HG03575 (cell line): ENCODE measurements around the gene EFCC1.

ENCODE experiments used
- ATAC-seq: cut with Tn5 transposase; IDR thresholded peaks from one replicate; pipeline ENCODE4 v1.9.1; 2021; ENCODE audit not compliant: unreplicated experiment, insufficient number of reproducible peaks, low FRiP score; ENCODE audit errors: extremely low read depth

Gene EFCC1

DNA sequence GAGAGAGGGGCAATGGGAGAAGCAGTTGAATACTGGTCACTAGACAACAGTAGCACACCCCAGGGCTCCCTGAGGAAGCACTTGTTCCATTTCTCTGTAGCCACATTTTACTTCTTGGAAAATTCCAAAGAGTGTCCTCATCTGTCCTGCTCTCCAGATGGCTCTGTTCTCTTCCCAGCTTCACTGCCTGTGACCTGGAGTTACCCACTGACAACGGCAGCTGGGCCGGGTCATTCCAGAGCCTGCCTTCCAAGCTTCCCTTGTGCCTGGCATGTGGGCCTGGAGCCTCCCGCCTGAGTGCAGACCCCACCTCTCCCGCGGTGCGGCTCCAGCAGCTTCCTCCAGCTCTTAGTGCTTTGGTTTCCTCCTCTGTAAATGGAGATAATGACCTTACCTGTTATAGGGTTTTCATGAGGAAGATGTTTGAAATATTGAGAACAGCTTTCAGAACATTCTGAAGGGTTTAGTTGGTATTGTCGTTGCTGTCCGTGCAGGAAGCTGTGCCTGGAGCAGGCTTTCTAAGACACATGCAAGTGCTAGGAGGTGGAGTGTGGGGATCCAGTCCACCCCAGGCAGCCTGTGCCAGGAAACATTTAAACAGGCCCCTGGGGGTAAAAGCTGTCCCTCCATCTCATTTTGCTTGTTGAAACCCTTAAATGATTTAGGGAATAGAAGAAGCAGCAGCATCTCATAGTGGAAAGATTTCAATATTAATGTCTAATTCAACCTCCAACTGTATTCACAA is 24.8 kb downstream of the EFCC1 start:
- no peak for ATAC-seq

DNA sequence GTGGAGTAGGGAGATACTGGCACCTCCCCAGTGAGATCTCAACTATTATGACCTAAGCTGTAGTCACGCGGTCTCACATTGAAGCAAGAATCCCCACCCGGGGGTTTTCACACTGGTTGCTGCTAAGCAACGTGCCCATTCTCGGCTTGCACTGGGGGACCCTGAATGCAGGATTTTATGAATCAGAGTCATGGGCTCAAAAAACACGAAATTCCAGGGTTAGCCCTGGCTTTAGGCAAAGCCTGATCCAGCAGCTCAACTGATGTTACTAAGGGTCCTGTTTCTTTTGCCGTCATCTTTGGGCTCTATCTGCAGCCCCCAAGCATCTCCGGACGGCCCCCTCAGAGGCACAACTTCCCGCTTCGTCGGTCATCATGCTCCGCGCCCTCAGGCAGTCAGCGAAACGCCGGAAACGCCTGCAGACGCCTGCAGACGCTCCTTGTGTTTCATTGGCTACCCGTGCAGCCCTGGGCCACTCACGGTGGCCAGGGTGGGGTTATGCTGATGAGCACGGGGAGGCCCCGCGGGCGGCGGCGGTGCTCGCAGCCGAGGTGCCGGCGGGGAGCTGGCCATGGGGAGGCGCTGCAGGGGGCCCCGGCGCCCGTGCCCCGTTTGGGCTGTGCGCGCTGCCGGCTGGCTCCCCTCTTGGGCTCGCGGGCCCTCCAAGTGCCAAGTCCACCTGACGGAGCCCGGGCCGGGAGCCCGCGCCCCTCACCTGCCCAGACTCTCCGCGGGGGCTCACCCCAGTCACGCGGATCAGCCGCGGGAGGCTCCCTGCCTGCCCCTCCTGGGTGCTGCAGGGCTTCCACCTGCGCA is 25.8 kb downstream of the EFCC1 start:
- ATAC-seq = peak; percentile 86

DNA sequence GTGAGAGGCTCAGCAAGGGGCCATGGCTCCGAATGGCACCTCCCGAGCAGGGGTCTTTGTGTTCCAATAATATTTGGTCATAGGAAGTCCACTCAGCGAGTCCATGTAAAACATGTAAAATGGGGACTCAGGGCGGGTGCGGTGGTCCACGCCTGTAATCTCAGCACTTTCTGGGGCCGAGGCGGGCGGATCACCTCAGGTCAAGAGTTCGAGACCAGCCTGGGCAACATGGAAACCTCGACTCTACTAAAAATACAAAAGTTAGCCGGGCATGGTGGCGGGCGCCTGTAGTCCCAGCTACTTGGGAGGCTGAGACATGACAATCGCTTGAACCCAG is 26.4 kb downstream of the EFCC1 start:
- no peak for ATAC-seq

DNA sequence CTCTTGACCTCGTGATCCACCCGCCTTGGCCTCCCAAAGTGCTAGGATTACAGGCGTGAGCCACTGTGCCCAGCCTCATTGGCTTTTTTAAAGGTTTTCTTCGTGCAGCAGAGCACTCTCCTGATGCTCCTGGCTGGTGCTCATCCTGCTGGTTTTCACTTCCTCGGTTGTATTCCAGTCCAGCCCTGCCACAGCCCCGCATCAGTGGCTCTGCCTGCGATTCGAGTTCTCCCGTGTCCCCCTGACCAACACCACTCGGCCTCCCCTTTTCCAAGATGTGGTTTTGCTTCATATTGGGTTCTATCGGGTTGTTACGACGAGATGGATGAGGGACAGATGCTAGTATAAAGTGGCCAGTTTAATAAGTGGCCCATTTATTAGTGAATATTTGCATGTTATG is 27.8 kb downstream of the EFCC1 start:
- ATAC-seq = no peak

DNA sequence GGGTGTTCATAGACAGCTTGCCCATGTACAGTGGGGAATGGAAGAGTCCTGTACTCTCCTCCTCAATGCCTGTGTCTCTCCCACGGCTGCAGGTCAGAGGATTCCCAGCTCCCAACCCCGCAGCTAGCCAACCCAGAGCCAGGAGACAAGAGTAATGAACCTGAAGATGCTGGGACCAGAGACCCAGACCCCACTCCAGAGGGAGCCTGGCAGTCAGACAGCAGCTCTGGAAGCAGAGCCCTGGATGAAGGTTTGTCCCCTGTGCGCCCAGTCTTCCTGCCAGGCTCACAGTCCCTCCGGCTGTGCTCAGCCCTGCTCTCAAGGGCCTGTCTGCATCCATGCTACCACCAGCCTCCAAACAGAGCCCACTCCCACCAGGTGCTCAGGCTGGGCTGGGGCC is 29.5 kb downstream of the EFCC1 start:
- ATAC-seq = no peak

DNA sequence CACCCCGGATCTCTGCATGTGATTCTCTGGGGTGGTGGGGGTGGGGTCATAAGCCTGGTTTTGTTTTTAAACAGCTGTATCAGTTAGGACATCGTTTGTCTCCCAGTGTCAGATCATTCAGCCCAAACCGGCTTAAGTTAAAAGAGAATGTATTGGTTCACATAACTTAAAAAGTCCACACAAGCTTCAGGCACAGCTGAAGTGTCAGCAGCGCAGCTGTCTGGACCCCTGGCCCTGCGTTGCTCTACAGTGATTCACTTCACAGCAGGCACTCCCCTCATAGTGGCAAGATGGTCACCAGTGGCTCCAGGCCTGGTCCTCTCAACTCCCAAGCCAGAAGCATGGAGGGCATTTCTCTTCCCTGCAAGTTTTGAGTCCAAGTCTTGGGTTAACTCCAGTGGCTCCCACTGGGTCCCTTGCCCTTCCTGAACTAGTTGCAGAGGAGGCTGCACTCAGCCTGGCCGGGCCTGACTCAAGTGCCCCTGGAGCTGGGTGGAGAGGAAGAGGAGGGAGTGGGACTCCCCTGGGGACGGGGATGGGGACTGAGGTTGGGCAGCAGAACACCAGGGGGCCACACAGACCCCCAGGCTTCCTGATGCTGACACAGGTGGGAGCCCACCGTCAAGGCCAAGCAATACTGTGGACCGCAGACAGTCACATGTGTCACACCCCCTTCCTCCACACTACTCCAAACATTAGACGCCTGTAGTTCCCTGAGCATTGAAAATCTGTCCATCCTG is 30.5 kb downstream of the EFCC1 start:
- no peak for ATAC-seq

DNA sequence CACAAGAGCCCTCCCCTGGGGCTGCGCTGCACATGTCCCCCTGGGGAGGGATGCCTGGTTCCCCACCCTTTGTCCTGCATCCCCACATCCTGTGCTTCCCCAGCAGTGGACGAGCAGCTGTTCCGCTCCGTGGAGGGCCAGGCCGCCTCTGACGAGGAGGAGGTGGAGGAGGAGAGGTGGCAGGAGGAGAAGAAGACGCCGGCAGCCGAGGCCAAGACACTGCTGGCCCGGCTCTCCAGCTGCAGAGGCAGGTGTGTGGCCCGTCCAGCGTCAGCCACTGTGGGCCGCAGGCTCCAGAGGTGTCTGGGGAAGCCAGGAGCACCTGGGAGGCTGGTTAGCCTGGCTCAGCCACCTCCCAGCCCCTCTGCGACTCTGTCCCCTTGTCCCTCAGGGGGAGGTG is 31.6 kb downstream of the EFCC1 start:
- no peak for ATAC-seq

DNA sequence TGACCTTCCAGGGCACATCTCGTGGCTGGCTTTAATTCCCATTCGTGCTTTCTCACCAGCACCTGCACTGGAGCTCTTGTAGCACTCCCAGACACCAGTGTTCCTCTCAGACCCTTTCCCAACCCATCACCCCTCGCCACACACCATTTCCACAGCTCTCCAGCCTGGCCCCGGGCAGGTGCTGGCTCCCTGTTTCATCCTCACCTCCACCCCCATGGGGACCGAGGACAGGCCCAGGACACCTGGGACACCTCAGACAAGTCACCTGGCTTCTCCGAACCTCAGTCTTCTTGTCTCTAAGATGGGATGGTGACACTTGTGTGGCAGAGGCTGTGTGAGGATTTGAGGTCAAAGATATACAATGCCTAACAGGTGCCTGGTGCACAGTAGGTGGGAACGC is 32.0 kb downstream of the EFCC1 start:
- ATAC-seq = no peak

DNA sequence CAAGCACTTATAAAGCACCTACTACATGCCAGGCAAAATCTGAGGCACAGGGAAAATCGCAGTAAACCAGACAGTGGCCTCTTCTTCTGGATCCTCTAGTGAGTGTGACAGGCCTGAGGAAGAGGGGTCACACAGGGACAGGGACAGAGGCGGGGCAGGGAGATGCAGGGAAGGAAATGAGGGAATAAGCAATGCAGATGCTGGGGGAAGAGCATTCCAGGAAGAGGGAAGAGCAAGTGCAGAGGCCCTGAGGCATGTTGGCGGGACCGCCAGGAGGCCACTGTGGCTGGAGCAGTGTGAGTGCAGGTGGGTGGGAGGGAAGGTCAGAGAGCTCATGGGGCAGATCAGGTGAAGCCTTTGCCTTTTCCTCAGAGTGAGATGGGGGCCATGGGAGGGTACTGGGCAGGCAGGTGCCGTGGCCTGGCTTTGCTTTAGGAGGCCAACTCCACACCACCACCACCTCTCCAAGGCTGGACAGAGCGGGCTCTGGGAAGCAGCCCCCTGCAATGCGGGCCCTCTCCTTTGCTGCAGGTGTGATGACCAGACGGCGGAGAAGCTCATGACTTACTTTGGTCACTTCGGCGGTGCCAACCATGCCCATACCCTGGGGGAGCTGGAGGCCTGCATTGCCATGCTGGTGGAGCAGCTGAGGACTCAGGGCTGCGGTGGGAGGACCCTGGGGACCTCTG is 32.7 kb downstream of the EFCC1 start:
- no peak for ATAC-seq

DNA sequence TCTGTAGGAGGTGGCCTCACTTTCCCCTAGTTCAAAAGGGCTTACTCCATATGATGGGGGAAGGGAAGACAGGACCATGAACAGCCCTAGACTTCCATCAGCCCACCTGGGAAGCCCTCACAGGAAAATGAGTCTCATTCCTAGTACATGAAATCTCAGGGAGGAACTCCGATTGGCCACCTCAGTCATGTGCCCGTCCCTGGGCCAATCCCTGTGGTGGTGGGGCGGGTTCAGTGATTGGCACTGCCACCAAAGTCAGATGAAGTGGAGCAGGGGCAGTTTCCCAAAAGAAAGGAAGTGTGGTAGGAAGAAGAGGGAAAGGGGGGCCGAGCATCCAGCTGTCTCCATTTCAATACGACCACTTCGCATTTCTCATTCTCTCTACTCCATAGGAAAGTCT is 33.5 kb downstream of the EFCC1 start:
- no peak for ATAC-seq

DNA sequence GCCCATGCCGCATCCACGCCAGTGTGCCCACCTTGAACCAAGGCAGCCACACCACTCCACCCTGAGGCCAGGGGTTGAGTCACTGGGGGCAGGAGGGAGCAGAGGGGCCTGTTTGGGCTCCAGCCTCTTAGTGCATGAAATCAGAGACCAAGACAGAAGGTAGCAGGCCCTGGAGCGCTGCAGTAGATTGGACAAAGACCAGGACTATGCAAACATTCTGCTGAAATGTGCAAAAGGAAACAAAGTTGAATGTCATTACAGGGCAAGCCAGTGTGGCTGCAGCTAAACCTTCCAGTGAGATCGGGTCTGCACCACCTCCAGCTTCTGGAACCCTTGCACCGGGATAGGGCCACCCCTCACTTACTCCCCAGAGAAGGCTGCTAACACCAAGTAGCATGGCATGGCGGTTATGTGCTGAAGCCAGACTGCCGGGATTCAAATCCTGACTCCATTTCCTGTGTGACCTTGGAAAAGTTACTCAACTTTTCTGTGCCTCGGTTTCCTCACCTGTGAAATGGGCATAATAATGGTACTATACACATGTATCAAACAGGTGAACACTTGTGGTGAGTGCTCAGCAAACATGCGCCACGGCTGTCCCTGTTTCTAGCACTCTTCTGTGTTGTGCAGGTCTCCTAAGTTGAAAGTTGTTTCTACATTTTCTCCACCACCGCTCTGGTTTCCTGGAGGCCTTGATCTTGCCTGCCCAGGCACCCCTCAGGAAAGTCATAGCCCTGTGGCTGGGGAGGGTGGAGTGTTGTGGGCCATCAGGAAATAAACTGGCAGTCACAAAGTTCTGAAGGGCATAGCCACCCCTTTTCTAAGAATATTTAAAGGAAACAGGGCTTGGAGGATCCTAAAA is 34.5 kb downstream of the EFCC1 start:
- ATAC-seq = no peak

DNA sequence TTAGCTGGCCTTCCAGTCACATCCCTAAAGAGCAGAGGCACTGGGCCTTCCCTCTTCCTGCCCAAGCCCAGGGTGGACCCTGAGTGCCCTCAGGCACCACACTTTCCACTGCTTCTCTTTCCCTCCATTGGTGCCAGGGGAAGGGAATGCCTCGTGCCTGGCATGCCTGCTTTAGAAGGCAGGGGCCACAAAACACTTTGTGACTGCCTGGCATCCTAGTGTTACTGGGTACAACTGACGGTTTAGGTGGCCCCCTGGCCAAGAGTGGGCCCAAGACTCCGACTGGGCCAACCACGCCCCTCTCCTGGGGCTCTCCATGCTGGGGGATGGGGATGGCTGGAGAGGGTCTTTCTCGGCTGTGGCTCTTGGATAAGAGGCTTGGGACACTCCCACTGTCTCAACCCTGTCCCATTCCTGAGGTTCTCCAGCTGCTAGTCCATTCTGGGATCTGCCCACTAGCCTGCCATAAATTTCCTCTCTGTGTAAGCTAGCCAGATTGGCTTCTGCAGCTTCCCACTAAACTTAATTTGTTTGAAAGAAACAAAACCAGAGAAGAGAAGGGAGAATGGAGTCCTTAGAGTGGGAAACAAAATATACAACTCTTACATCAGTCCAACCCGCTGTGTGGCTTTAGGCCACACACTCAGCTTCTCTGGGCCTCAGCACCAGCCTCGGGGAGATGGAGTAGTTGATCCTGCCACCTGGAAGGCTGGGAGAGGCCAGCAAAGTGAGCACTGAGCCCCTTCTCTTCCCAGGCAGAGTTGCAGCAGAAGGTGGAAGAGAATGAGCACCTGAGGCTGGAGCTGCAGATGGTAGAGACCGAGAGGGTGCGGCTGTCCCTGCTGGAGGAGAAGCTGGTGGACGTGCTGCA is 35.4 kb downstream of the EFCC1 start:
- no peak for ATAC-seq

DNA sequence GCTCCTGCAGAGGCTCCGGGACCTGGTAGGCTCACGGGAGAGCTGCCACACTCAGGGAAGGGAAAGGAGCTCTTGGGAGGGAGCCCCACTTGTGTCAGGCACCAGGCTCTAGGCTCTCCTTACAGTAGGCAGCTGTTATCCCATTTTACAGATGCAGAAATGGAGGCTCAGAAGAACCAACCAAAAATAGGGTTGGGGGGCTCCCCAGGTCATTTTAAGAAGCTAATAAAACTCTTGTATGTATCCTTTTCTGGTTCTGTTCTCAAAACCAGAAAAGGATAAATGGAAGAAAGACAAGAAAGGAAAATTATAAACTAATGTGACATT is 36.0 kb downstream of the EFCC1 start:
- no peak for ATAC-seq

DNA sequence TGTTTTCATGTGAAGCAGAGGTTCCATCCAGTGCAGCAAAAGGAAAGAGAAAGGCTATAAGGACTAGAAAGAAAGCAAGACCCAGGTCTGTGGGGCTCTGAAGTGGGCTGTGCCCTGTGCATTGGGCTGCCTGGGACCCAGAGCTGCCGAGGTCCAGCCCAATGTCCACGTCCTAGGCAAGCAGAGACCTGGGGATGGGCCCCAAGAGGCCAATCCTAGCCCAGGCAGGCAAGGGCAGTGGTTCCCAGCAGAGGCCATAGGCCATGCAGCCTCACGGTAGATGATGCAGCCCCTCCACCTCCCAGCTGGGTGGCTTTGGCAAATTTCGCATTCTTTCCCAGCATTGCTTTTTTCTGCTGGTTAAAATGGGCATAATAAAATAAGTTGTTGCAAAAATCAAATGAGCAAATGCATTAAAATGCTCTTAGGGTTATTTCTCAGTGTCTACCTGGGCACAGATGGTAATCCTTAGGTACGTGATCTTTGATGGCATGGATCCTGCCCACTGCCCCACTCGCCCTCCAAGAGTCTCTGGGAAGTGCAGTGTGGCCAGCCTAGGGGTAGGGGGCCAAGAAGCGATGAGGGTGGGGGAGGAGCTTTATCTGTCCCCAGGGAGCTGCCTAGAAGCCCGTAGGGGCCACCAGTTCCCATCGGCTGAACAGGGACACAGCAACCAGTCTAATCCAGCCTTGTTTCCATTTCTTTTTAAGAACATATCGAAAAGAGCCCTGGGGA is 37.2 kb downstream of the EFCC1 start:
- no peak for ATAC-seq

DNA sequence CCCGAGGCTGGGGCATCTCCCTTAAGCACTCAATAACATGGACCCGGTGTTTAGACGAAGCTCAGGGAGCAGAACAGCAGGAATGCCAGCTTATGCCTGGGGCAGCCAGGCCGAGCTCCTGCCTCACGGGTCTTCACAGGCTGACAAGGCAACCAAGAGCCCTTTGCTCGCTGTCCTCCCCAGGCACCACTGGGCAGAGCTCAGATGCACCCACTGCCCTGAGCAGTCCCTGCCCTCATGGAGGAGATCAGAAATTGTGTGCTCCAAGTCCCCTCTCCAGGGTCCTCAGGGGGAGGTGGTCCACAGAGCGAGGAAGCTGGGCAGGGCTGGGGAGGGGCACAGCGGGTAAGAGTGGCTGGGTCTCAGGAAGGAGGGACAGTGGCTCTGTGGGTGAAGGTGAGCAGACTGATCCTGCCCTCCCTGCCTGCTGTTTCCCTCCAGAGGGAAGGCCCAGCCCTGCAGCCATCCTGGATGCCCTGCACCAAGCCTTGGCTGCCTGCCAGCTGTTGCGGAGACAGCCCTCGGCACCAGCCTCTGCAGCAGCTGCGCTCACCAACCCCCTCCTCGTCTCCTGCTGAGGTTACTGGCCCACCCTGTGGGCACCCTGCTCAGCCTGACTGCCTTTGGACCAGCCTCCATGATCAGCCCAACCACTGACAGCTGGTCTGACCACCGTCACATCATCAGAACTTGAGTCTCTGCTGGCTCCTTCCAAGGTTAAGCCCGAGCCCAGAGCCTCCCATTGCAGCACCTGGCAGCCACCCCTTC is 38.4 kb downstream of the EFCC1 start:
- ATAC-seq = no peak

DNA sequence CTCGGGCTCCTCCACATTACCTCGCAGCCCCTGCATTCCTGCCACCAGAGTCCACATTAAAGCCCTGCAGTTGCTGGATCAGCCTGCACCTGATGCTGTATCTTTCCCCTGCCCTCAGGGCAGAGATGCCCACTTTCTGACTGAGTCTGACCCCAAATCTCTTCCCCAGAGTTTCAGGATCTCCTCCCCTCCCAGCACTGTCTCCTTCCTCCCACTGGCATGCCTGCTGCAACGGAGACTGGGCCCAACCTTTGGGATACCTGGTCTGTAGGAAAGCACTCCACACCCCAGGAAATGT is 38.9 kb downstream of the EFCC1 start:
- no peak for ATAC-seq
